ENCODE results near the gene TYMP.
A peak's percentile ranks its signal among the peaks of the same experiment; 100 is the strongest.
"Not testable (repeated sequence)": the region's sequence is repeated elsewhere in the genome, so short reads cannot be mapped to it uniquely, and the experiment has no call there.

TYMP gene

GRCh38 chr22:50535113-50535512 is 5.3 kb upstream of the TYMP start:
- Histone ChIP-seq H3K9me3 (ENCODE audit: control insufficient read depth, insufficient read depth, low read length) (no peaks in the 10 kb centered on the region; the same call in 1 of the 2 replicates), H3K9ac (ENCODE audit: low read depth, low read length) (no peak overlapping the region), H3K36me3 (ENCODE audit: insufficient read depth, low read length) (no peaks in the 10 kb centered on the region), H3K4me1 (ENCODE audit: insufficient read depth, low read length) (no peaks in the 10 kb centered on the region)

DNA sequence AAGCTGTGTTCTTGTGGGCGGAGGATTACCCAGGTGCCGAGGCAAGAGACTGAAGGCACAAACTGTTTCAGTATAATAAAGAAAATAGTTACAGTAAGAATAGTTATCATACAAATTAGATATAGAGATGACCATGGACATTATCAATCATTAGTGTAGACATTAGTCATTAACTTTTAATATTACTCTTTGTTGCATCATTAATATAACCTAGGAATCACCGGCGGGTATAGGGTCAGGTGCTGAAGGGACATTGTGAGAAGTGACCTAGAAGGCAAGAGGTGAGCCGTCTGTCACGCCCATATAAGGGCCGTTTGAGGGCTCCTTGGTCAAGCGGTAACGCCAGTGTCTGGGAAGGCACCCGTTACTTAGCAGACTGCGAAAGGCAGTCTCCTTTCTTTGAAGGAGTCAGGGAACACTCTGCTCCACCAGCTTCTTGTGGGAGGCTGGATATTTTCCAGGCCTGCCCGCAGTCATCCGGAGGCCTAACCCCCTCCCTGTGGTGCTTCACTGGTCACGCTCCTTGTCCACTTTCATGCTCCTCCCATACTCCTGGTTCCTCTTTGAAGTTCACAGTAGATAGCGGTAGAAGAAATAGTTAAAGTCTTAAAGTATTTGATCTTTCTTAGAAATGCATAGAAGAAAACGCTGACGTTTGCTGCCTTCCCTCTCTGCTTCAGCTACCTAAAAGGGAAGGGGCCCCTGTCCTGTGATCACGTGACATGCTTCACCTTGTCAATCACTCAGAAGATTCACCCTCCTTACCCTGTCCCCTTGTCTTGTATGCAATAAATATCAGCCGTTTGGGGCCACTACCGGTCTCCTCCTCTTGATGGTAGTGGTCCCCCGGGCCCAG is 4.3 kb upstream of the TYMP start:
- not testable (repeated sequence) for H3K9me3 ChIP-seq (ENCODE audit: control insufficient read depth, insufficient read depth, low read length); H3K9ac ChIP-seq (ENCODE audit: low read depth, low read length); H3K36me3 ChIP-seq (ENCODE audit: insufficient read depth, low read length); H3K4me1 ChIP-seq (ENCODE audit: insufficient read depth, low read length)

- Histone ChIP-seq H3K36me3 (ENCODE audit: insufficient read depth, low read length) (no peaks in the 10 kb centered on the region), H3K9me3 (ENCODE audit: control insufficient read depth, insufficient read depth, low read length) (no peaks in the 10 kb centered on the region), H3K4me1 (ENCODE audit: insufficient read depth, low read length) (no peaks in the 10 kb centered on the region), H3K9ac (ENCODE audit: low read depth, low read length) (no peak overlapping the region)
Observed at GRCh38 chr22:50532824-50533796, 3.3 kb upstream of the TYMP start.

- Histone ChIP-seq H3K9ac (ENCODE audit: low read depth, low read length) (peak overlapping the region; percentile 66; the same call in 1 of the 2 replicates), H3K9me3 (ENCODE audit: control insufficient read depth, insufficient read depth, low read length) (no peaks in the 10 kb centered on the region), H3K4me1 (ENCODE audit: insufficient read depth, low read length) (no peaks in the 10 kb centered on the region), H3K36me3 (ENCODE audit: insufficient read depth, low read length) (no peaks in the 10 kb centered on the region)
Observed at GRCh38 chr22:50531962-50532674, 2.3 kb upstream of the TYMP start.

- H3K36me3 ChIP-seq (ENCODE audit: insufficient read depth, low read length): no peaks in the 10 kb centered on the region
- peak overlapping the region; percentile 66 for H3K9ac ChIP-seq (ENCODE audit: low read depth, low read length)
- H3K4me1 ChIP-seq (ENCODE audit: insufficient read depth, low read length): no peaks in the 10 kb centered on the region
- no peaks in the 10 kb centered on the region for H3K9me3 ChIP-seq (ENCODE audit: control insufficient read depth, insufficient read depth, low read length)
Observed at GRCh38 chr22:50531546-50531961, 1.7 kb upstream of the TYMP start.

- H3K36me3 ChIP-seq (ENCODE audit: insufficient read depth, low read length): no peaks in the 10 kb centered on the region
- H3K9me3 ChIP-seq (ENCODE audit: control insufficient read depth, insufficient read depth, low read length): no peaks in the 10 kb centered on the region
- no peaks in the 10 kb centered on the region for H3K4me1 ChIP-seq (ENCODE audit: insufficient read depth, low read length)
- H3K9ac ChIP-seq (ENCODE audit: low read depth, low read length): peak overlapping the region; percentile 66
Observed at GRCh38 chr22:50530877-50531545, 1.2 kb upstream of the TYMP start.

DNA sequence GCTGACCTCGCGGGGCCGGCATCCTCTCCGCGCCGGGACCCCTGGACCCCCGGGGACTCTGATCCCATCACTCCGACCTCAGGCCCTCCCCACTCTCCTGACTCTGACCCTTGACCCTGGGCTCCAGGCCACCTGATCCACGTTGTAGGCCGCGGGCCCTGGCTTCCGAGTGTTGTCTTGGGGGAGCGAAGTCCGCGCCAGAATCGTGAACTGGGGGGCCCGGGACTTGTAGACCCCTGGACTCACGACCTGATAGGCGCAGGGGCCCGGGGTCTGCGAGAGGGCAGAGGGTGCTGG is 716 bp upstream of the TYMP start:
- Histone ChIP-seq H3K9ac (ENCODE audit: low read depth, low read length) (peak overlapping the region; percentile 66; the same call in 1 of the 2 replicates), H3K4me1 (ENCODE audit: insufficient read depth, low read length) (no peaks in the 10 kb centered on the region), H3K36me3 (ENCODE audit: insufficient read depth, low read length) (no peaks in the 10 kb centered on the region), H3K9me3 (ENCODE audit: control insufficient read depth, insufficient read depth, low read length) (no peaks in the 10 kb centered on the region)

- no peaks in the 10 kb centered on the region for H3K9me3 ChIP-seq (ENCODE audit: control insufficient read depth, insufficient read depth, low read length)
- H3K4me1 ChIP-seq (ENCODE audit: insufficient read depth, low read length): no peaks in the 10 kb centered on the region; the same call in 1 of the 2 replicates
- peak overlapping the region; percentile 66; the same call in 1 of the 2 replicates for H3K9ac ChIP-seq (ENCODE audit: low read depth, low read length)
Observed at GRCh38 chr22:50529416-50529896, 356 bp downstream of the TYMP start.

DNA sequence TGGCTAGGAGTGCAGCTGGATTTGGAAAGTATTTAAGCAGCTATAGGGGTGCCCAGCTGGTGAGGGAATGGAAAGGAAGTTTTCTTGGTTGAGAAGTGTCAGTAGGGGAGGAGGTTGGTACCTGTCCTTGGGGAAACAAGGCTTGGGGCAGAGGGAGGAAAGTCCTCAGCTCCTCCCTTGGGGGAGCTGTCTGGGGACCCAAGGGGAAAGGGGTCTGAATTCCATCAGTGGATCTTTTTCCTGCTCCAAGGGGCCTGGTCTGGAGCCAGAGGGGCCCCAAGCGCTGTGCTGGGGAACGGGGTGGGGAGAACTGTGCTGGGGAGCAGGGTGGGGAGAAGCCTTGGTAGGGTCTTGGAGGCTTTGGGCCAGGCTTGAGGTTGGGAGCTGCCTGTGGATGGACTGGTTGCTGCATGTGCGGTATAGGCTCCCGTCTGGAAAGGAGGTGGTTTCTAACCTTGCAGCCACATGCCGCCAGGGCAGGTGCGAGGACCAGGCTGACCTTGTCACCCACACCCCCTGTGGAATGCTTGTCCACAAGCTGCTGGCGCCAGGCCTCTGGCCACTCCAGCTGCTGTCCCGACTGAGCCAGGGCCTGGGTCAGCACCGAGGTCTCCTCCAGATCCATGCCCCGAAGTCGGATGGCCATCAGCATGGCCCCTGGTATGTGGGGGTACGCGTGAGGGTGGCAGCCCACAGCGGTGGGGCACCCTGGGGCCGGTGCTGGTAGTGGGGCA is 963 bp downstream of the TYMP start:
- Histone ChIP-seq H3K4me1 (ENCODE audit: insufficient read depth, low read length) (no peaks in the 10 kb centered on the region; the same call in 1 of the 2 replicates), H3K9me3 (ENCODE audit: control insufficient read depth, insufficient read depth, low read length) (no peaks in the 10 kb centered on the region), H3K36me3 (ENCODE audit: insufficient read depth, low read length) (no peaks in the 10 kb centered on the region), H3K9ac (ENCODE audit: low read depth, low read length) (no peak overlapping the region)

More at GRCh38 chr22:50529416-50529896, 356 bp downstream of the TYMP start:
- H3K36me3 ChIP-seq (ENCODE audit: insufficient read depth, low read length): no peaks in the 10 kb centered on the region

DNA sequence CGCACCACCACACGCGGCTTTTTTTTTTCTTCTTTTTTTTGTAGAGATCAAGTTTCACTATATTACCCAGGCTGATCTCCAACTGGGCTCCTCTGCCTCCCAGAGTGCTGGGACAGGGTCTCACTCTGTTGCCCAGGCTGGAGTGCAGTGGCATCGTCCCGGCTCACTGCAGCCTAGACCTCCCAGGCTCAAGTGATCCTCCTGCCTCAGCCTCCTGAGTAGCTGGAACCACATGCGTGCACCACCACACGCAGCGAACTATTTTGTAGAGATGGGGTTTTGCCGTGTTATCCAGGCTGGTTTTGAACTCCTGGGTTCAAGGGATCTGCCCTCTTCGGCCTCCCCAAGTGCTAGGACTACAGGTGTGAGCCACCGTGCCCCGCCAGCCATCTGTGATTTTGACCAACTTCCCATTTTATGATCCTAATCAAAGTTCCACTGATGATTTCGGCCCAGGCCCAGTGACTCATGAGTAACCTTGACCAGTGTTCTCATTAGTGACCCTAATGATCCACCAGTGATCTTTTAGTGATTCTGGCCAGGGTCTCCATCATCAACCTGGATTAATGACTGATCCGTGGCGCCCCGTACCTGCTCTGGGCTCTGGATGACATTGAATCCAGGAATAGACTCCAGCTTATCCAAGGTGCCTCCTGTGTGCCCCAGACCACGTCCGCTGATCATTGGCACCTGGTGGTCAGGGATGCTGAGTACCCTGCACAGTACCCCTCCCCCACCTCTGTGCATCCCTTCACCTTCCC is 1.7 kb downstream of the TYMP start:
- Histone ChIP-seq H3K9me3 (ENCODE audit: control insufficient read depth, insufficient read depth, low read length) (no peaks in the 10 kb centered on the region), H3K36me3 (ENCODE audit: insufficient read depth, low read length) (no peaks in the 10 kb centered on the region), H3K9ac (ENCODE audit: low read depth, low read length) (no peak overlapping the region), H3K4me1 (ENCODE audit: insufficient read depth, low read length) (no peaks in the 10 kb centered on the region; the same call in 1 of the 2 replicates)

DNA sequence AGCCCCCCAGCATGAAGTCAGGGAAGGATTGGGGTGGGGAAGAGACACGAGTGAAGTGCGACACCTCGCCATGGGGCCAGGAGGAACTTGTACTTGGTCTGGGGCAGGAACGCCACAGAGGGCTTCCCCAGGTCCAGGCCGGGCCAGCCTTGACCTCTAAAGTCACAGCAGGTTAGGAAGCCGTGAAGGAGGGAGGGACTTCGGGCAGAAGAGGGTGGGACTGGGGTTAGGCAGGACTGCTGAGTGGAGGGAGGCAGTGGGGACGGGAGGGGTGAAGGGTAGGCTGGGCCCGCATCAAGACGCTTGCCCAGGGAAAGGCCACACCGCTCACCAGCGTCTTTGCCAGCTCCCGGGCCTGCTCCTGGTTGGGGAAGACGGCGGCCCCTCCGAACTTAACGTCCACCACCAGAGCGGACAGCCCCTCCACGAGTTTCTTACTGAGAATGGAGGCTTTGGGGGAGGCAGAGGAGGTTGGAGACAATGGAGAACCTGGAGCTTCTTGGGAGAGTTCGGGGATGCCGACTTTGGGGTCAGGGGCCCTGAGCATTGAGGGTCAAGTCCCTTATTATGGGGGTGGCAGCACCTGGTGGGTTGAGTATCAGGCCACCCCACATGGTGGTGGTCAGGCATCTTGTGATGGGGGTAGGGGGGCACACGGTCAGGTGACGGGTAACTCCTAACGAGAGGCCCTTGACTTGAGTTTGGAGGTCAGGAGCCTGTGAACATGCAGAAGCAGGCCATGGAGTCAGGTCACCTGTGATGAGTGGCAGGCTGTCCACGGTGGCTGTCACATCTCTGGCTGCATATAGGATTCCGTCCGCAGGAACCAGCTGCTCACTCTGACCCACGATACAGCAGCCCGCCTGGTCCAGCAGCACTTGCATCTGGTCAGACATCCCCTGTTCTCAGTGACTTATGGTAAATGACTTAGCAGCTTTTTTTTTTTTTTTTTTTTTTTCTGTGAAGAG is 2.7 kb downstream of the TYMP start:
- no peaks in the 10 kb centered on the region for H3K9me3 ChIP-seq (ENCODE audit: control insufficient read depth, insufficient read depth, low read length)
- no peaks in the 10 kb centered on the region; the same call in 1 of the 2 replicates for H3K4me1 ChIP-seq (ENCODE audit: insufficient read depth, low read length)
- no peaks in the 10 kb centered on the region for H3K36me3 ChIP-seq (ENCODE audit: insufficient read depth, low read length)
- H3K9ac ChIP-seq (ENCODE audit: low read depth, low read length): peak overlapping the region; percentile 80; the same call in 1 of the 2 replicates
